HL-60/S4 (cell line): ENCODE measurements around the gene PACC1.

Experiments used
- in situ Hi-C: fragments of 300-500 bp; cut with MboI; formaldehyde crosslinking; loops from 2 replicates; pipeline ENCODE4 v1.14.3; 2022; ENCODE audit warnings: low sequenced_read_pairs

Gene PACC1

DNA sequence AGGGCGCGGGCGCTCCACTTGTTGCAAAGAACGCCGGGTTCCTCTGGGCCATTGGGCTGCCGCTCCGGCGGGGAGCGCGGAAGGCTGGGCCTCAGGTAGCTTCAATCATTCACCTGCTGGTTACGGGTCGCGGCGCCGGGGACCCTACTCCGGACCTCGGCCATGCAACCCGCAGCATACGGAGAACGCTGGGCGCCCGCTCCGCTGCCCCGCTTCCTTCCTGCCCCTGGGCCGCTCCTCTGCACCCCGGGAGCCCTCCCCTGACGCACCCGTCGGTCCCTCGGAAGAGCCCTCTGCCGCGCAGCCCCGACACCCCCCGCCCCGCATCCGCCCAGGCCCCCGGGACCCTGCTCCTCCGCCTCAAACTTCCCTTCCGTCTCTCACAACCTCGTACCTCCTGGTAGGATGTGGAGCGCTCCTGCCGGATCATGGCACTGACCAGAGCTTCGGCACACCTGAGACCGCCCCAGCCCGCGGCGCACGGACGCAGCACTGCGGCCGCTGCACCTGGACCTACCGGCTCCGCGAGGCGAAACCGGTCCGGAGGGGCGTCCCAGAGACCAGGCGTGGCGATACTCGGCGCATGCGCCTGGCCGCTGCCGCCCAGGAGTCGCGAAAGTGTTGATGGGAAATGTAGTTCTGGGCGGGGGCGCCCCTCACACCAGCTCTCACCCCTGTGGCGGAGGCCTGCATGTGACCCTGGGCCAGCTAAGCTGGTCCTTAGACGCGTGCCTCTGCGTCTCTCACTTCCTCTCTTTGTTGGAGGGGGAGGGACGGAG lies at the start of gene PACC1:
TSS of gene PACC1 (minus strand) at position 559 of the 779 bp plus-strand sequence. CDS start at position 430, 129 bp downstream.
- in situ Hi-C loops = no loop called here

DNA sequence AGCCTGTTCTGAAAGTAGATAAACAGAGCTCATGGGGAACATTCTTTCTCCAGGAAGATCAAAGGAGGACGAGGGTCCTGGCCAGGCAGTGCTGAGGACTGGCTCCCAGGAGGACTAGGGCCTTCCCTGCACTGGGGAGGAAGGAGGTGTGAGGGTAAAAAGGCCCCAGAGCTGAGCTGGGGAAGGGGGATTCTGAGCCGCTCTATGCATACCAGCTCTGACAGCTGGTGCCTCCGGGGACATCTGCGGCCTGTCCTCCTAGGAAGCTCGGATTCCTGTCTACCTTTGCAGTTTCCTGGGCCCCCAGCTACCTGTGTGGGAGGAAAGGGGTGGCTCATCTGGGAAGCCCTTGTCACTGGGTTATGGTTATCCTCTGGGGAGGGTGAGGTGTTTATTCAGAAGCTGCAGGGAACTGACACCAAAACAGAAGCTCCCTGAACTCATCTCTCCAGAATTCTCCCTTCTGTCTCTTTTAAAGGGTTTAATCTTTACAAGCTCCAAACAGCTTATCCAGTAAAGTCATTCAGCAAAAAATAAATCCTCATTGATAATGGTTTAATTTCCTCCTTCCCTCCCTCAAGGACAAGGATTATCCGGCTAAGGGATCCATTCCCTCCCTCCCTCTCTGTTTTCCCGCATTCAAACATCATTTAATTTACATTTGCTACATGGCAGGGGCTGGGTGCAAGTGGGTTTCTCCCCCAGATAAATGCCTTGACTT lies 49.0 kb upstream of the PACC1 start:
- in situ Hi-C loops = loop anchor here (25.0 kb wide), 1 partner anchor 299 kb away; no protein-coding TSS in a partner anchor

GRCh38 chr1:212461916-212462660 lies 47.4 kb upstream of the PACC1 start:
- in situ Hi-C loops = loop anchor here (25.0 kb wide), 1 partner anchor 300 kb away; no protein-coding TSS in a partner anchor

GRCh38 chr1:212460376-212460775 lies 45.7 kb upstream of the PACC1 start:
- in situ Hi-C loops = loop anchor here (25.0 kb wide), 1 partner anchor 302 kb away; no protein-coding TSS in a partner anchor

DNA sequence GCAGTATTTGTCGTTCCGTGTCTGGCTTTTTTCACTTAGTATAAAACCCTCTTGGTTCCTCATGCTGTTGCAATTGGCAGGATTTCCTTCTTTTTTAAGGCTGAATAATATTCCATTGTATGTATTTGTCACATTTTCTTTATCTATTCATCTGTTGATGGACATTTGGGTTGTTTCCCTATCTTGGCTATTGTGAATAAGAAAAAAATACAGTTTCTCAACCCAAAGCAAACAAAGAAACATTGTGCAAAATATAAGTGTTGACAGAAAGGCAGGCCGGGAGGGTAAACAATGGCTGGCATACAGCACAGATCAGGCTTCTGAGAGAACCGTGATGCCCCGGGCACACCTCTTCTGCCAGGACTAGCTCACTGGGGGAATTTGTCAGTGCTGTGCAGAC lies 45.0 kb upstream of the PACC1 start:
- in situ Hi-C loops = loop anchor here (10.0 to 25.0 kb wide), 2 partner anchors 303 to 395 kb away; no protein-coding TSS in a partner anchor

DNA sequence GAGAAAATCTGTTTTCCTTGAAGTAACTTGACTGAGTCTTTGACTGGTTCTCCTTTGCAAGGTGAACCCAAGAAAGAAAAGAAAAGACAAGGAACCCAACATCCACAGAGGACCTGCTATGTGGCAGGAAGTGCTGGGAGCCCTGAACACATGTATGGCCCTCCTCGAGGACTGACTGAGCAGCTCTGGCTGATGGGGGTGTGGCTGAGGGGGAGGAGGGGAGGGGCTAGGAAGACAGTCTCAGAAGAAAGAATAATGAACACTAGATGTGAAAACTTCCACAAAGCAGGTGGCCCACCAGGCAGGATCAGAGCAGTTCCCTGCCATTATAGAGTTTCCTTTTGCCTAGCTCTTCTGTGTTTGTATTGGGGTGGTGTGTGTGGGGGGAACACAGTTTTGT lies 44.1 kb upstream of the PACC1 start:
- in situ Hi-C loops = loop anchor here (10.0 to 25.0 kb wide), 2 partner anchors 303 to 394 kb away; no protein-coding TSS in a partner anchor

DNA sequence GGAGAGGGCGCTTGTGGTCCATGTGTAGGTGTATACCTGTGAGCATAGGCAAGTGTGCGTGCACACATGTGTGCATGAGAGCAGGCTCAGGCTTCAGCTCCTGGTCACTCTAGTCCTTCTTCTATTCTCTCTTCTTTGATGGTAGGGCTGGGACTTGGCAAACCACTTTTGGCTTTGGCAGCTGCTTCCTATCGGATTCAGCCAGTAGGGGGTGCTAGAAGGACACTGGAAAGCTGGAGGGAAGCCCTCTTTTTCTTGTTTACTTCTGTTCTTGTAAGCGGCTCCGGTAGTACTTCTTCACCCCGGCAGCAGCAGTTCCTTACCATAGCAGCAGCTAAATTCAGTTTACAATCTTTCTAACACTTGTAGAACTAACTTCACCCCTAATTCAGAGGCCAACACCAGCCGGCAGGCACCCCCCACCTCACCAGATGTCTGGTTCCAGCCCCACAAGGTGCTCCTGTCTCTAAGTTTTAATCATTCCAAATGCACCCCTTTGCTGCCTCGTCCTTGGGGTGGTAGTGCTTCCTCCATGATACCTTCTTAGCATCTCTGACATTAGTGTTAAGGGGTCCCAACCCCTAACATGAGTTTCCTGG lies 43.2 kb upstream of the PACC1 start:
- in situ Hi-C loops = loop anchor here (10.0 to 25.0 kb wide), 2 partner anchors 304 to 393 kb away; no protein-coding TSS in a partner anchor

- in situ Hi-C loops = loop anchor here (10.0 to 25.0 kb wide), 2 partner anchors 306 to 391 kb away; no protein-coding TSS in a partner anchor
Observed at GRCh38 chr1:212455803-212456528, 41.3 kb upstream of the PACC1 start.

DNA sequence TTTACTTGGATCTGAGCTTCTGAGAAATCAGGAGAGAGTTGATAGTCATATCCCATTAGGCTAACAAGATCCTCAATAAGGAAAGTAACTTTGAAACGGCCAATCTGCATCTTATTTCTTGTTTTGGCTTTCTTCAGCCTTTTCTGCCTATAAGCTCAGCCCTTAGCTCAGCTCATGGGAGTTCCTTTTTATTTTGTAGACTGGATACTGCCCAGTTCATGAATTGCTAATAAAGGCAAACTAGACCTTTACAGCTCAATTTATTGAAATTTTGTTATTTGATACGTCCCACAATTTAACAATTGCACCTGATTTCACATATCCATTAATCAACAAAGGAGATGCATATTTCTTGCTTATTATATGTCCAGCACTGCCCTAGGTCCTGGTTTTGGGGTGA lies 40.7 kb upstream of the PACC1 start:
- in situ Hi-C loops = loop anchor here (10.0 to 25.0 kb wide), 2 partner anchors 307 to 391 kb away; no protein-coding TSS in a partner anchor

- in situ Hi-C loops = loop anchor here (5.0 to 25.0 kb wide), 3 partner anchors 308 to 757 kb away; no protein-coding TSS in a partner anchor
Observed at GRCh38 chr1:212454741-212455140, 40.1 kb upstream of the PACC1 start.

DNA sequence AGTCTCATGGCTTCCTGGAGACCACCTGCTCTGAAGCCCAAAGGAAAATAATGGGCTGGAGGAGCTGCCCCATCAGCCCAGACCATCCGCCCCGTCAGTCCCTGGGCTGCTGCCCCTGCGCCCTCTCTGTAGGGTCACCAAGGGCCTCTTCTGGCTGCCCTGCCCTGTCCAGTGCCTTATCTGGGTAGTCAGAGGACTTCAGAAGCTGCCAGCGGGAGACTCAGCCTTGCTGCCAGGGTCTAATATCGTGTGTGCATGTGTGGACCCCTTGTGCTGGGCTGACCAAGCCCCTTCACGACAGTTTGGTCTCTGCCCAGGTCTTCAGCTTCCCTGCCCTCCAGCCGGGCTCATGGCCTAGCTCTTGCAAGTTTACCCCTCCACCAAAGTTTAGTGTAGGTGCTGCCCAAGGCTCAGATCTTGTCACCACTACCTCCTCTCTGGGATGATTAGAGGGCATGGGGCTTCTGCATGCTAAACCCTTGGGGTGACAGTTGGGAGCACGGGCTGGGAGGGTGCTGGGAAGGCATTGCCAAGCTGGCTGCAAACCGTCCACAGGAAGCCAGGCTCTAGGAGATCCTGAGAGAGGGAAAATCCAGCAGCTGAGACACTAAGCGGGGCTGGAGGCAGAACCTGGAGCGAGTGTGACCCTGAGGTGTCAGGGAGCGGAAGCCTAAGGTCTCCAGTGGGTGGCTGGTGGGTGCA lies 38.6 kb upstream of the PACC1 start:
- in situ Hi-C loops = loop anchor here (5.0 to 25.0 kb wide), 3 partner anchors 309 to 756 kb away; no protein-coding TSS in a partner anchor

DNA sequence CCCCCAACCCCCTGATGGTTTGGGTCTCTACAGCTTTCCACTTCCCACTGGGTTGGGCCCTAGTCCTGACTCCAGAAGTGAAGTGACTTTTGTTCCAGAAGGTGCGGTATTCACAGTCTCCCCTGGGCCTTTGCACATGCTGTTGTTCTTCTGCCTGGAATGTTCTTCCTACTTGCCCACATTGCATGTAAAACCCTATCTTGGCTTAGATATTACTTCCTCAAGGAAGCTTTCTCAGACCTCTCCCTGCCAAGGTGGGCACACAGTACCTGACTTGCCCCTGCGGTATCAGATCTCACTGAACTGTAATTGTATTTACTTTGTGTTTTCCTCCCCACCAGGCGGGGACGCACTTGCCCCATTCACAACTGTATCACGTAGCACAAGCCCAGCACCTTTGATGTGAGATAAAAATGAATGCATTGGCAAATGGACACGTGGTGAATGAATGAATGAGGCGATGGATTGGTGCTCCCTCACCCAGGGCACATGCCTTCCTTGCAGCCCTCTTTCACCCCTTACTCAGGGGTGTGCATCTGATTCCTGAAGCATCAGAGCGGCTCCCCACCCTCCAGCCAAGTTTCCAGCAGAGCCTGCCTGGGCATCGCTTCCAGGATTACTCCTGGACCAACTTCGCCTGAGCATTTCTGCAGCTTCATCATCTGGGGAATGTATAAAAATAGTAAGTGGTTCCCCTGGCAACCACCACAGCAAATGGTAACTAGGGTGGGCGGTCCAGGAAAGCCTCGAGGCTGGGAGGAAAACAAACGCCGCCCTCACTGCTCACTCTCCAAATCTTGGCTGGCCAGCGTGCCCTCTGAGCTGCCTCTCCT lies 37.9 kb upstream of the PACC1 start:
- in situ Hi-C loops = loop anchor here (5.0 to 25.0 kb wide), 3 partner anchors 310 to 755 kb away; no protein-coding TSS in a partner anchor

DNA sequence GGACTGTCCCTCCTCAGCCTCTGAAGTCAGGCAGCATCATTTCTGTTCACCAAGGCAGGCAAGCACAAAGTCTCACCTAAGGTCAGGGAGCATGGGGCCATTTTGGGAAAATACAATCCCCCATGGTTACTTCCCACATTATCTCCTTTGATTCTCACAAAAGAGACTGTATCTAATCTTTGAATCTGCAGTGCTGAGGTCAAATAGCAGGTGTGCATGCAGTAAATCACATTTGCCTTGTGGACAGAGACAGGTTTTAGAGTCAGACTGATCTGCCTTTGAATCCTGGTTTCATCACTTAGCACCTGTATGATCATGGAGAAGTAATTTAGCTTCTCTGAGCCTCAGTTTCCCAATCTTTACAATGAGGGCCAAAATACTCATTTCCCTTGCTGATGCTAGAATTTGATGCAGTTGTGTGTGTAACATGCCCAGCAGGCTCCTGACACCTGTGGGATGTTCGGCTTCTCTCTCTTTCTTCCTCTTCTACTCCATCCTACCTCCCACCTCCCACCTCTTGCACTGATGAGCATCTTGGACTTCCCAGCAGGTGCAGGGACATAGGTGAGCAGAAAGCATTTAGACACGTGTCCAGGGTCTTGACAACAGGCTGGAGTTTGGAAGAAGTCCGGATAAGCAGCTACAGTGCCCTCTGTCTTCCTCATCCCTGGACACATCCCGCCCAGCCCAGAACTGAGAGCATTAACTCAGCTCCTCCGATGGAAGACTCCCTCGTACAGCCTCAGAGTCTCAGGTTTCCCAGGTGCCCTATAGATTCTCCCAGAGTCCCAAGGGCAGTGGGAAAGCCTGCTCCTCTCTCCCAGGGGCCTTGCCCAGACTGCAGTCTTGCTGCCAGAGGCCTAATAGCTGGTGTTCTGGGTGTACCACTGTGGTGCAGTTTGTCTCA lies 37.0 kb upstream of the PACC1 start:
- in situ Hi-C loops = loop anchor here (5.0 to 25.0 kb wide), 3 partner anchors 311 to 754 kb away; no protein-coding TSS in a partner anchor

DNA sequence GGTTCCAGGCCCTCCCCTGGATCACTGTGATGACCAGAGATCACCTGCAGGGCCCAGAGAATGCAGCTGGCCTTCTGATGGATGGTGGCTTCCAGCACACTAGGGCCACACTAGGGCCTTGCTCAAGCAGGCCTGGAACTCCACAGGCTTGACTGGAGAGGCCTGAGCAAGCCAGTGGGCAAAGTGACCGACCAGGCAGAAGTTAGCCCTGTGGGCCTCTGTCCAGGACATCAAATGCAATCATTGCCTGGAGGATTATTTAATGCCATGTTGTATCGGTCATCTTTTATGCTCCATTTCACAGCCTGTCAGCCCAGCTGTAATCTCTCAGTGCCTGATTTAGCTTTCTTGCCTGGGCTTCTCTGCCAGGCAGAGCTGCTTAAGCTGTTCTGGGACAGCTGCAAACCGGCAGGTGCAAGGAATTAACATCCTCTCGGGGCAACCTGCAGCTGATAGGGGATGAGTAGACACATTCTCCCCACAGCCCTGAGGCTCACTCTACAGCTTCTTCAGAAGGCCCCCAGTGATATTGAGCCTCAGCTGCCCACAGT lies 35.7 kb upstream of the PACC1 start:
- in situ Hi-C loops = loop anchor here (5.0 to 25.0 kb wide), 3 partner anchors 312 to 753 kb away; no protein-coding TSS in a partner anchor

DNA sequence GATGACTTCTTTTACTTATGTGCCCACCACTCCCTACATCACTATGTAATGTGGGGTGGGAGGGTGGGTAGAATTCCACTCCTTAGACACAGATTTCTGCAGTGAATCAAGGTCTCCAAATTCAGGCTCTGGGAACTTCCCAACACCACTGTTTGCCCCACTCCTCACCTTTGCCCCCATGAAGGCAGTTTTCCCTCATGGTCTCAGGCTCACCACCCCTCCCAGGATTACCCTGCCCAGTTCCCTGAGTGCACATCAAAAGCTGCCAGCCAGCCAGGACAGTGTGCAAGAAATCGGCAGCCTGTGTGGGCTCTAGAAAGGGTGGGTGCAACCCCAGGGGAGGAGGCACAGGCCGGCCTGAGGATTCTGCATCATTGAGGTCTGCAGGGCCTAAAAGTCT lies 32.8 kb upstream of the PACC1 start:
- in situ Hi-C loops = no loop called here

- in situ Hi-C loops = no loop called here
Observed at GRCh38 chr1:212446333-212446732, 31.6 kb upstream of the PACC1 start.
